Caco-2 (cell line): ENCODE results near the gene CNGA1. TPM values are rescaled to one million over a fixed set of nuclear protein-coding genes. Genes with fewer than 3 reads are reported as not detected.
A peak's percentile ranks its signal among the peaks of the same experiment; 100 is the strongest.

ENCODE experiments used
- BruUV-seq: library from RNA; stranded (reverse); fragments of 400-500 nt; replicated peaks from 2 replicates; lab custom pipeline; 2021; lab: Mats Ljungman, UMichigan
- CTCF ChIA-PET: fragments of 300-600 bp; sonication (Branson Sonifier 250); formaldehyde crosslinking; loops from one replicate; lab custom pipeline; 2022; ENCODE audit warnings: antibody characterized with exemption; lab: Charles Lee
- POLR2A ChIA-PET: fragments of 300-600 bp; sonication (Branson Sonifier 250); formaldehyde crosslinking; loops from one replicate; lab custom pipeline; 2022; ENCODE audit warnings: antibody characterized with exemption; lab: Charles Lee
- DNase-seq, 2 experiments: peaks; one replicate each; pipeline versions ENCODE4 v3.0.0 to v3.0.0-alpha.2; 2020 to 2022
- H3K27me3 ChIP-seq: replicated peaks from 2 replicates; pipeline ENCODE4 v1.6.0; 2011; ENCODE audit warnings: low read length; ENCODE audit not compliant: control insufficient read depth, insufficient read depth
- H3K36me3 ChIP-seq: 2 replicates; pipeline ENCODE4 v1.5.1; 2011; ENCODE audit warnings: low read length; ENCODE audit not compliant: control insufficient read depth, insufficient read depth
- H3K4me1 ChIP-seq: fragments of 250-450 bp; sonication (Bioruptor Pico); 2 replicates; pipeline ENCODE4 v1.5.1; 2020; ENCODE audit warnings: mild to moderate bottlenecking
- H3K4me3 ChIP-seq: 2 replicates; pipeline ENCODE4 v1.5.1; 2011; ENCODE audit warnings: low read depth, mild to moderate bottlenecking, control low read depth, low read length
- H3K9me3 ChIP-seq: fragments of 250-450 bp; sonication (Bioruptor Pico); 2 replicates; pipeline ENCODE4 v1.5.1; 2020; ENCODE audit warnings: mild to moderate bottlenecking, moderate library complexity
- H3K27ac Mint-ChIP-seq: one replicate; pipeline ENCODE4 v1.8.0; 2022; ENCODE audit warnings: mixed read lengths; ENCODE audit not compliant: unreplicated experiment
- H3K27me3 Mint-ChIP-seq: one replicate; pipeline ENCODE4 v1.8.0; 2022; ENCODE audit warnings: mixed read lengths; ENCODE audit not compliant: insufficient read depth, unreplicated experiment
- H3K36me3 Mint-ChIP-seq: one replicate; pipeline ENCODE4 v1.8.0; 2022; ENCODE audit warnings: mild to moderate bottlenecking, mixed read lengths; ENCODE audit not compliant: insufficient read depth, unreplicated experiment
- H3K4me1 Mint-ChIP-seq: one replicate; pipeline ENCODE4 v1.8.0; 2022; ENCODE audit warnings: low read depth, mixed read lengths; ENCODE audit not compliant: unreplicated experiment
- H3K4me3 Mint-ChIP-seq: one replicate; pipeline ENCODE4 v1.8.0; 2022; ENCODE audit warnings: mild to moderate bottlenecking, moderate library complexity, mixed read lengths; ENCODE audit not compliant: unreplicated experiment
- H3K9me3 Mint-ChIP-seq: one replicate; pipeline ENCODE4 v1.8.0; 2022; ENCODE audit warnings: mixed read lengths; ENCODE audit not compliant: unreplicated experiment
- intact Hi-C: fragments of 100-400 bp; cut with micrococcal nuclease; formaldehyde crosslinking; loops from one replicate; pipeline ENCODE4 v1.10.0; 2022; ENCODE audit not compliant: unreplicated experiment
- total RNA-seq: library from RNA; stranded (reverse); gene quantifications from 2 replicates; pipeline ENCODE4 v1.2.3, GENCODE V29; 2022
- TF ChIP-seq, protein P1 (sequence below), 2 experiments: fragments of 200-600 bp in 1 of 2; IDR thresholded peaks; 1 replicate in 1 of 2; 2 replicates in 1 of 2; pipeline versions ENCODE4 v1.5.1 to v1.8.0; 2011 to 2022; ENCODE audit warnings: antibody characterized with exemption in 1 of 2, control low read depth in 1 of 2, inconsistent platforms in 1 of 2, low read depth in 1 of 2, low read length in 1 of 2, mild to moderate bottlenecking in 1 of 2, moderate library complexity in 1 of 2; ENCODE audit not compliant: insufficient read depth in 1 of 2, severe bottlenecking in 1 of 2, unreplicated experiment in 1 of 2

The CNGA1 gene
- total RNA-seq, 1 experiment from 2014 or later = 1.5 TPM

DNA sequence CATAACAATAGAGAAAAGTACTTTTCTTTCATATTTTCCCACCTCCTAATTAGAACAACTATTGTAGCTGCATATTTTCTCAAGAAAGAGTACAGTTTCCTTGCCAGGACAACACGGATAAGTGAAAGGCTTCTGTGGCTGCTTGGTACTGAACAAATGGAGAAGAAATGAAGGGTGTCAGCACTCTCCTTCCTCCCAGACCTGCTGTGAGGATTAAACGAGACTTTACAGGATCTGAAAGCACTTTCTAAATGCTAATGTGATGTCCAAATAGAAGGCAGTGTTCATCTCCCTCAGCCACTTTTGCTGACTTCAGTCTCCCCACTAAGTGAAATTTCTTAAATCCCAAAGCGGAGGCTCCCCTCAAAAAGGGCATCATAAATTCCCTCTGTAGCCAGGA is 14.0 kb upstream of the CNGA1 start:
- ChIA-PET POLR2A (no interaction called here), CTCF (no interaction called here)
- Histone ChIP-seq H3K27me3 (no peaks in the 10 kb centered on the region), H3K9me3 (0 out of 2 replicates have a peak, but pooled peaks cover 8% of the 10 kb centered on the region), H3K4me3 (no peak overlapping the region), H3K36me3 (no peaks in the 10 kb centered on the region), H3K4me1 (peaks cover 29% of the 10 kb centered on the region)
- Mint-ChIP-seq H3K27me3 (no peaks in the 10 kb centered on the region), H3K9me3 (no peaks in the 10 kb centered on the region), H3K27ac (peak overlapping the region; percentile 39), H3K36me3 (peaks cover 63% of the 10 kb centered on the region), H3K4me3 (no peak overlapping the region), H3K4me1 (peaks cover 21% of the 10 kb centered on the region)
- TF ChIP-seq, protein P1, sequence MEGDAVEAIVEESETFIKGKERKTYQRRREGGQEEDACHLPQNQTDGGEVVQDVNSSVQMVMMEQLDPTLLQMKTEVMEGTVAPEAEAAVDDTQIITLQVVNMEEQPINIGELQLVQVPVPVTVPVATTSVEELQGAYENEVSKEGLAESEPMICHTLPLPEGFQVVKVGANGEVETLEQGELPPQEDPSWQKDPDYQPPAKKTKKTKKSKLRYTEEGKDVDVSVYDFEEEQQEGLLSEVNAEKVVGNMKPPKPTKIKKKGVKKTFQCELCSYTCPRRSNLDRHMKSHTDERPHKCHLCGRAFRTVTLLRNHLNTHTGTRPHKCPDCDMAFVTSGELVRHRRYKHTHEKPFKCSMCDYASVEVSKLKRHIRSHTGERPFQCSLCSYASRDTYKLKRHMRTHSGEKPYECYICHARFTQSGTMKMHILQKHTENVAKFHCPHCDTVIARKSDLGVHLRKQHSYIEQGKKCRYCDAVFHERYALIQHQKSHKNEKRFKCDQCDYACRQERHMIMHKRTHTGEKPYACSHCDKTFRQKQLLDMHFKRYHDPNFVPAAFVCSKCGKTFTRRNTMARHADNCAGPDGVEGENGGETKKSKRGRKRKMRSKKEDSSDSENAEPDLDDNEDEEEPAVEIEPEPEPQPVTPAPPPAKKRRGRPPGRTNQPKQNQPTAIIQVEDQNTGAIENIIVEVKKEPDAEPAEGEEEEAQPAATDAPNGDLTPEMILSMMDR (IDR thresholded peaks at IDR 0.05; ENCODE audit: insufficient read depth in 1 of 2, low read depth in 1 of 2, low read length in 1 of 2, severe bottlenecking in 1 of 2, unreplicated experiment in 1 of 2) = no peak
- intact Hi-C loops = no loop called here
- BruUV-seq = no TSS peak
- no peak for DNase-seq

DNA sequence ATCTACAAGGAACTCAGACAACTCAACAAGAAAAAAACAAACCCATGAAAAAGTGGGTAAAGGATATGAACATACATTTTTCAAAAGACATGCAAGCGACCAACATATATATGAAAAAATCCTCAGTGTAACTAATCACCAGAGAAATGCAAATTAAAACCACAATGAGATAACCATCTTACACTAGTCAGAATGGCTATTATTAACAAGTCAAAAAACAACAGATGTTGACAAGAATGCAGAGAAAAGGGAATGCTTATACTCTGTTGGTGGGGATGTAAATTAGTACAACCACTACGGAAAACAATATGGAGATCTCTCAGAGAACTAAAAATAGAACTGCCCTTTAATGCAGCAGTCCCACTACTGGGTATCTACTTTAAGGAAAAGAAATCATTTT is 12.2 kb upstream of the CNGA1 start:
- Mint-ChIP-seq H3K4me1 (peaks cover 21% of the 10 kb centered on the region), H3K4me3 (no peak overlapping the region), H3K36me3 (peaks cover 62% of the 10 kb centered on the region), H3K27ac (no peak overlapping the region), H3K27me3 (no peaks in the 10 kb centered on the region), H3K9me3 (no peaks in the 10 kb centered on the region)
- POLR2A ChIA-PET = no interaction called here
- peaks cover 26% of the 10 kb centered on the region for H3K4me1 ChIP-seq
- TF ChIP-seq, protein P1 (IDR thresholded peaks at IDR 0.05; ENCODE audit: insufficient read depth in 1 of 2, low read depth in 1 of 2, low read length in 1 of 2, severe bottlenecking in 1 of 2, unreplicated experiment in 1 of 2) = no peak
- intact Hi-C loops = no loop called here
- no peaks in the 10 kb centered on the region for H3K36me3 ChIP-seq
- CTCF ChIA-PET = no interaction called here
- no TSS peak for BruUV-seq
- 0 out of 2 replicates have a peak, but pooled peaks cover 8% of the 10 kb centered on the region for H3K9me3 ChIP-seq
- H3K4me3 ChIP-seq = no peak overlapping the region
- H3K27me3 ChIP-seq = no peaks in the 10 kb centered on the region
- DNase-seq = no peak

DNA sequence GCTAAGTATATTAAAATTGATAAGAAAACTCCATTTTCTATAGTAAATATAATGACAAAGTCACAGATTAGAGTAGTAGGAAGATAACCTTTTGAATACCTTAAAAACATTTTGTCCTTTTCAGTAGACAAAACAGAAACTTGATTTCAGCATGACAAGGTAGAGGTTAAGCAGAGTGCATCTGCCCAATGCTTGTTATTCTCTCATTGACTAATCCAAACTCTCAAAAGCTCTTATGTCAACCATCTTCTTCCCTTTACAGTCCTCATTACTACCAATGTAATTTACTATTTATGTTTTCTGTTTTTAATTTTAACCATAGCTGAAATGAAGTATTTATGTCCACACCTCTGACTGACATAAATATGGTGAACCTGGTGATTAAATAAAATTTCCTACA is 11.2 kb upstream of the CNGA1 start:
- Mint-ChIP-seq H3K4me1 (peaks cover 16% of the 10 kb centered on the region), H3K4me3 (no peak overlapping the region), H3K27me3 (no peaks in the 10 kb centered on the region), H3K36me3 (peaks cover 60% of the 10 kb centered on the region), H3K9me3 (no peaks in the 10 kb centered on the region), H3K27ac (no peak overlapping the region)
- CTCF ChIA-PET = no interaction called here
- Histone ChIP-seq H3K4me1 (peaks cover 16% of the 10 kb centered on the region), H3K4me3 (no peak overlapping the region), H3K27me3 (no peaks in the 10 kb centered on the region), H3K9me3 (0 out of 2 replicates have a peak, but pooled peaks cover 8% of the 10 kb centered on the region), H3K36me3 (no peaks in the 10 kb centered on the region)
- DNase-seq = no peak
- TF ChIP-seq, protein P1 (IDR thresholded peaks at IDR 0.05; ENCODE audit: insufficient read depth in 1 of 2, low read depth in 1 of 2, low read length in 1 of 2, severe bottlenecking in 1 of 2, unreplicated experiment in 1 of 2) = no peak
- intact Hi-C loops = no loop called here
- POLR2A ChIA-PET = no interaction called here
- BruUV-seq = no TSS peak
